Endothelial cell of umbilical vein (primary cell): ENCODE results near the gene MARS1. TPM values are rescaled to one million over a fixed set of nuclear protein-coding genes. Genes with fewer than 3 reads are reported as not detected.

Experiments
- BruUV-seq: library from RNA; stranded (reverse); fragments of 400-500 nt; replicated peaks from 2 replicates; lab custom pipeline; 2021; lab: Mats Ljungman, UMichigan
- CTCF ChIA-PET: fragments of 300-600, 350-600 bp; sonication (Branson Sonifier 250); formaldehyde crosslinking; loops from one replicate; lab custom pipeline; 2021; ENCODE audit warnings: antibody characterized with exemption, inconsistent platforms; lab: Charles Lee
- POLR2A ChIA-PET: fragments of 300-600, 350-600 bp; sonication (Branson Sonifier 250); formaldehyde crosslinking; loops from one replicate; lab custom pipeline; 2021; ENCODE audit warnings: antibody characterized with exemption, inconsistent platforms; lab: Charles Lee
- DNase-seq: peaks from one replicate; pipeline ENCODE4 v3.0.0-alpha.2; 2011; ENCODE audit warnings: low read depth, low spot score
- FAIRE-seq: peaks from 2 replicates; lab custom pipeline; 2011; peaks lifted over from hg19 to GRCh38; lab: Jason Lieb, UNC
- H2AFZ ChIP-seq: 2 replicates; pipeline ENCODE4 v1.6.0; 2012; ENCODE audit warnings: low read depth, low read length, control low read depth, inconsistent platforms
- H3K27ac ChIP-seq: 2 replicates; pipeline ENCODE4 v1.5.1; 2011; ENCODE audit warnings: low read depth, mild to moderate bottlenecking, control low read depth, low read length, moderate library complexity; ENCODE audit not compliant: insufficient read depth
- H3K27me3 ChIP-seq, 2 experiments: 2 replicates each; pipeline versions ENCODE4 v1.6.0 to v1.6.1; 2011; ENCODE audit warnings: low read length in 2 of 2, mixed read lengths in 1 of 2; ENCODE audit not compliant: control insufficient read depth in 2 of 2, insufficient read depth in 2 of 2
- H3K36me3 ChIP-seq, 2 experiments: 2 replicates in 1 of 2; 3 replicates in 1 of 2; pipeline ENCODE4 v1.5.1; 2011; ENCODE audit warnings: low read length in 2 of 2, mild to moderate bottlenecking in 1 of 2, moderate library complexity in 1 of 2; ENCODE audit not compliant: control insufficient read depth in 2 of 2, insufficient read depth in 2 of 2; ENCODE audit errors: extremely low read depth in 1 of 2
- H3K4me1 ChIP-seq: 3 replicates; pipeline ENCODE4 v1.5.1; 2011; ENCODE audit warnings: mild to moderate bottlenecking, low read length; ENCODE audit not compliant: control insufficient read depth, insufficient read depth; ENCODE audit errors: extremely low read depth
- H3K4me2 ChIP-seq: 2 replicates; pipeline ENCODE4 v1.6.1; 2011; ENCODE audit warnings: low read length, control low read depth, mixed read lengths; ENCODE audit not compliant: insufficient read depth
- H3K4me3 ChIP-seq, 3 experiments: fragments of 200-600 bp in 1 of 3; sonication (generic), shearing (Covaris generic) in 1 of 3; replicated peaks in 1 of 3; 2 replicates each; pipeline ENCODE4 v1.5.1; 2011 to 2016; ENCODE audit warnings: control low read depth in 3 of 3, low read length in 3 of 3, mild to moderate bottlenecking in 2 of 3, inconsistent platforms in 1 of 3, low read depth in 1 of 3, moderate library complexity in 1 of 3; ENCODE audit not compliant: insufficient read depth in 1 of 3
- H3K79me2 ChIP-seq: 2 replicates; pipeline ENCODE4 v1.6.0; 2012; ENCODE audit warnings: low read length, inconsistent platforms; ENCODE audit not compliant: control insufficient read depth, insufficient read depth
- H3K9ac ChIP-seq: replicated peaks from 2 replicates; pipeline ENCODE3; 2011; ENCODE audit warnings: low read length, control low read depth; ENCODE audit not compliant: insufficient read depth; ENCODE audit errors: extremely low read depth
- H3K9me1 ChIP-seq: replicated peaks from 3 replicates; pipeline ENCODE4 v1.6.0; 2011; ENCODE audit warnings: mild to moderate bottlenecking, low read length; ENCODE audit not compliant: control insufficient read depth, insufficient read depth; ENCODE audit errors: extremely low read depth
- H3K9me3 ChIP-seq: replicated peaks from 2 replicates; pipeline ENCODE4 v1.5.1; 2012; ENCODE audit warnings: low read length, inconsistent platforms; ENCODE audit not compliant: control insufficient read depth, insufficient read depth
- H4K20me1 ChIP-seq: replicated peaks from 2 replicates; pipeline ENCODE3; 2011; ENCODE audit warnings: mild to moderate bottlenecking, low read length; ENCODE audit not compliant: control insufficient read depth, insufficient read depth; ENCODE audit errors: extremely low read depth
- CTCF ChIP-seq, 2 donors: IDR thresholded peaks; 1 replicate in 1 of 2; 2 replicates in 1 of 2; pipeline ENCODE4 v1.5.1; 2011; ENCODE audit warnings: low read length in 2 of 2, mild to moderate bottlenecking in 2 of 2, moderate library complexity in 2 of 2, control low read depth in 1 of 2, inconsistent platforms in 1 of 2, low read depth in 1 of 2; ENCODE audit not compliant: insufficient read depth in 1 of 2; ENCODE audit errors: extremely low read depth in 1 of 2
- EZH2 ChIP-seq: IDR thresholded peaks from 2 replicates; pipeline ENCODE4 v1.6.1; 2012; ENCODE audit warnings: borderline replicate concordance, low read depth, mild to moderate bottlenecking, moderate library complexity, low read length, inconsistent platforms; ENCODE audit not compliant: severe bottlenecking
- FOS ChIP-seq: IDR thresholded peaks from 2 replicates; pipeline ENCODE4 v1.6.1; 2011; ENCODE audit warnings: mild to moderate bottlenecking, low read length, moderate library complexity, borderline replicate concordance; ENCODE audit not compliant: insufficient read depth
- GATA2 ChIP-seq: IDR thresholded peaks from 2 replicates; pipeline ENCODE4 v1.7.0; 2011; ENCODE audit warnings: low read depth, mild to moderate bottlenecking, moderate library complexity, mixed read lengths, low read length; ENCODE audit not compliant: insufficient read length, insufficient read depth
- JUN ChIP-seq: IDR thresholded peaks from 2 replicates; pipeline ENCODE4 v1.6.1; 2011; ENCODE audit warnings: borderline replicate concordance, low read depth; ENCODE audit not compliant: insufficient read length, insufficient read depth
- MAX ChIP-seq: IDR thresholded peaks from 2 replicates; pipeline ENCODE4 v1.6.1; 2011; ENCODE audit not compliant: insufficient read depth, insufficient read length
- MYC ChIP-seq: IDR thresholded peaks from one replicate; pipeline ENCODE4 v1.6.1; 2011; ENCODE audit warnings: mild to moderate bottlenecking, low read depth, low read length
- POLR2A ChIP-seq: IDR thresholded peaks from 2 replicates; pipeline ENCODE4 v1.6.1; 2012; ENCODE audit warnings: low read depth, mild to moderate bottlenecking, control low read depth, low read length
- POLR2AphosphoS5 ChIP-seq: IDR thresholded peaks from 2 replicates; pipeline ENCODE4 v1.6.1; 2012; ENCODE audit warnings: low read depth, mild to moderate bottlenecking, control low read depth, low read length, moderate library complexity; ENCODE audit not compliant: insufficient read depth
- dilution Hi-C: fragments of 300-500 bp; cut with MboI; formaldehyde crosslinking; loops from one replicate; pipeline ENCODE4 v1.15.0; 2019; ENCODE audit warnings: low sequenced_read_pairs; ENCODE audit not compliant: extremely low pct_ligation_motif_present
- intact Hi-C: fragments of 100-400 bp; cut with micrococcal nuclease; formaldehyde crosslinking; loops from one replicate; pipeline ENCODE4 v1.10.0; 2022
- polyA plus RNA-seq, 4 experiments: library from polyadenylated mRNA; depleted of rRNA in 3 of 4; stranded (reverse) in 3 of 4; unstranded in 1 of 4; fragments of >200 nt; gene quantifications; 2 replicates each; pipeline versions ENCODE4 v1.2.1 to v1.2.3, GENCODE V29; 2011 to 2012; ENCODE audit warnings: missing spikeins in 1 of 4
- total RNA-seq: library from RNA; stranded (reverse); gene quantifications from 2 replicates; pipeline ENCODE4 v1.2.3, GENCODE V29; 2021

The MARS1 gene
- total and polyA plus RNA-seq, 2 donors (not counting 3 experiments of a cell fraction or from before 2014, with no cell fraction given): 118 to 212 TPM

GRCh38 chr12:57528831-57529555 is 41.1 kb downstream of the MARS1 start:
- Histone ChIP-seq H3K4me2 (no peak overlapping the region), H3K27me3 (no peaks in the 10 kb centered on the region), H3K36me3 (peaks cover 28 to 58% of the 10 kb centered on the region in 2 experiments), H3K79me2 (peaks cover 10% of the 10 kb centered on the region), H3K9ac (no peak overlapping the region), H3K4me3 (no peak overlapping the region), H3K4me1 (peaks cover 6% of the 10 kb centered on the region), H3K9me3 (no peaks in the 10 kb centered on the region), H3K9me1 (no peaks in the 10 kb centered on the region), H2AFZ (no peak overlapping the region), H3K27ac (no peak overlapping the region), H4K20me1 (no peaks in the 10 kb centered on the region)
- intact Hi-C loops (no loop called here), dilution Hi-C loops (no loop called here)
- POLR2A ChIA-PET: no interaction called here
- TF ChIP-seq MAX: no peak
- TF ChIP-seq POLR2AphosphoS5: no peak
- DNase-seq (no peak), FAIRE-seq (no peak)
- BruUV-seq: no TSS peak
- CTCF ChIA-PET: interaction anchor here (0.9 kb wide), 1 partner anchor 9 kb away, joined by 3 read pairs; no protein-coding TSS in a partner anchor

GRCh38 chr12:57529831-57530230 is 42.0 kb downstream of the MARS1 start:
- Histone ChIP-seq H4K20me1 (no peaks in the 10 kb centered on the region), H2AFZ (no peak overlapping the region), H3K9me1 (no peaks in the 10 kb centered on the region), H3K9me3 (no peaks in the 10 kb centered on the region), H3K79me2 (peaks cover 3% of the 10 kb centered on the region), H3K4me1 (no peaks in the 10 kb centered on the region), H3K4me2 (no peak overlapping the region), H3K27ac (no peak overlapping the region), H3K4me3 (no peak overlapping the region), H3K9ac (no peak overlapping the region), H3K27me3 (no peaks in the 10 kb centered on the region), H3K36me3 (peaks cover 28 to 61% of the 10 kb centered on the region in 2 experiments)
- FAIRE-seq (no peak), DNase-seq (no peak)
- ChIA-PET POLR2A (no interaction called here), CTCF (no interaction called here)
- intact Hi-C loops (no loop called here), dilution Hi-C loops (no loop called here)
- BruUV-seq: TSS peak; percentile 28
- no peak for TF ChIP-seq MYC
- no peak for TF ChIP-seq FOS
- no peak for TF ChIP-seq CTCF (IDR thresholded peaks at IDR 0.05; ENCODE audit: extremely low read depth in 1 of 2, insufficient read depth in 1 of 2, low read depth in 1 of 2, low read length in 2 of 2)
- no peak for TF ChIP-seq JUN
- no peak for TF ChIP-seq MAX
- TF ChIP-seq POLR2A: no peak
- no peak for TF ChIP-seq POLR2AphosphoS5
- TF ChIP-seq GATA2: no peak
- TF ChIP-seq EZH2: no peak
